ENCODE measurements around the gene ZNF774. TPM values are rescaled to one million over a fixed set of nuclear protein-coding genes. Genes with fewer than 3 reads are reported as not detected.

The ZNF774 gene
- polyA plus RNA-seq, 1 donor = 6.0 TPM

Other genes starting within 250 kb of the ZNF774 start
- gene IDH2, start 249.8 kb upstream of the ZNF774 start, polyA plus RNA-seq = 85.2 TPM
- gene SEMA4B, start 151.0 kb upstream of the ZNF774 start, polyA plus RNA-seq = 57.7 TPM
- gene CIB1, start 118.3 kb upstream of the ZNF774 start, polyA plus RNA-seq = 87.1 TPM
- 7.8 TPM for gene GDPGP1, start 118.1 kb upstream of the ZNF774 start, polyA plus RNA-seq
- 0.33 TPM for gene TTLL13, start 102.7 kb upstream of the ZNF774 start, polyA plus RNA-seq
- gene NGRN, start 86.6 kb upstream of the ZNF774 start, polyA plus RNA-seq = 76.1 TPM
- gene IQGAP1, start 36.0 kb downstream of the ZNF774 start, polyA plus RNA-seq = 90.9 TPM
- 28.5 TPM for gene CRTC3, start 177.6 kb downstream of the ZNF774 start, polyA plus RNA-seq